Choroid plexus epithelial cell (primary cell): ENCODE results near the gene RAD51B.

Experiments
- DNase-seq: peaks from one replicate; pipeline ENCODE4 v3.0.0-alpha.2; 2010; ENCODE audit warnings: low read depth
- H3K4me3 ChIP-seq: 2 replicates; pipeline ENCODE4 v1.5.1; 2011; ENCODE audit warnings: low read depth, mild to moderate bottlenecking, control low read depth, low read length, moderate library complexity
- TF ChIP-seq, protein P1 (sequence below): conservative IDR thresholded peaks from 2 replicates; pipeline ENCODE4 v1.5.1; 2011; ENCODE audit warnings: low read depth, mild to moderate bottlenecking, control low read depth, inconsistent platforms, low read length, moderate library complexity

Gene RAD51B

DNA sequence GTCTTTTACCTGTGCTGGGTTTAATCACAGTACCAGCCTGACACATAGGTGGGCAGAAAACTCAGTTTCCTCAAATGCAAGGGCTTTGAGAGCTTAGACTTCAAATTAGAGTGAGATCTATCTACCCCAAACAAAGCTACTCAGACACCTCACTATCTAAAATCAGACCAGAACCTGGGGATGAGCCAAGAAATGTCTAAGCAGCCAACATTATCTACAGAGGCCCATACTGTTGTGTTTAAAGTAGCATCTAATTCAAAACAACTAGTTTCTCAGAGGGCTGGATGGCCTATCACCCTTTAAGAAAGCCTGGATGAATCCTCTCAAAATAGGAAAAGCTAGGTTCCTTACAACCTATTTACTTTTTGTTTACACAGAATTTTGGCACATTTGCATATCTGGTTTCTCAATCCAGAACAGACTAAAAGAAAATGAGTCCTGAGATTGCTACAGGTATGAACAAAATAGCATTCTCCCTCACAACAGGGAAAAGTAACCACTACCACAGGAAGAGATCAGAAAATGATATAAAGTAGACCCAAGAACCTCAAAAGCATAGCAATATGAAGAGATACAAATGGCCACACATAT is 830.9 kb downstream of the RAD51B start:
- no peak for DNase-seq
- no peak overlapping the region for H3K4me3 ChIP-seq
- TF ChIP-seq, protein P1, sequence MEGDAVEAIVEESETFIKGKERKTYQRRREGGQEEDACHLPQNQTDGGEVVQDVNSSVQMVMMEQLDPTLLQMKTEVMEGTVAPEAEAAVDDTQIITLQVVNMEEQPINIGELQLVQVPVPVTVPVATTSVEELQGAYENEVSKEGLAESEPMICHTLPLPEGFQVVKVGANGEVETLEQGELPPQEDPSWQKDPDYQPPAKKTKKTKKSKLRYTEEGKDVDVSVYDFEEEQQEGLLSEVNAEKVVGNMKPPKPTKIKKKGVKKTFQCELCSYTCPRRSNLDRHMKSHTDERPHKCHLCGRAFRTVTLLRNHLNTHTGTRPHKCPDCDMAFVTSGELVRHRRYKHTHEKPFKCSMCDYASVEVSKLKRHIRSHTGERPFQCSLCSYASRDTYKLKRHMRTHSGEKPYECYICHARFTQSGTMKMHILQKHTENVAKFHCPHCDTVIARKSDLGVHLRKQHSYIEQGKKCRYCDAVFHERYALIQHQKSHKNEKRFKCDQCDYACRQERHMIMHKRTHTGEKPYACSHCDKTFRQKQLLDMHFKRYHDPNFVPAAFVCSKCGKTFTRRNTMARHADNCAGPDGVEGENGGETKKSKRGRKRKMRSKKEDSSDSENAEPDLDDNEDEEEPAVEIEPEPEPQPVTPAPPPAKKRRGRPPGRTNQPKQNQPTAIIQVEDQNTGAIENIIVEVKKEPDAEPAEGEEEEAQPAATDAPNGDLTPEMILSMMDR = no peak

GRCh38 chr14:68651075-68651474 is 831.5 kb downstream of the RAD51B start:
- no peak for DNase-seq
- H3K4me3 ChIP-seq = no peak overlapping the region
- TF ChIP-seq, protein P1 = no peak

DNA sequence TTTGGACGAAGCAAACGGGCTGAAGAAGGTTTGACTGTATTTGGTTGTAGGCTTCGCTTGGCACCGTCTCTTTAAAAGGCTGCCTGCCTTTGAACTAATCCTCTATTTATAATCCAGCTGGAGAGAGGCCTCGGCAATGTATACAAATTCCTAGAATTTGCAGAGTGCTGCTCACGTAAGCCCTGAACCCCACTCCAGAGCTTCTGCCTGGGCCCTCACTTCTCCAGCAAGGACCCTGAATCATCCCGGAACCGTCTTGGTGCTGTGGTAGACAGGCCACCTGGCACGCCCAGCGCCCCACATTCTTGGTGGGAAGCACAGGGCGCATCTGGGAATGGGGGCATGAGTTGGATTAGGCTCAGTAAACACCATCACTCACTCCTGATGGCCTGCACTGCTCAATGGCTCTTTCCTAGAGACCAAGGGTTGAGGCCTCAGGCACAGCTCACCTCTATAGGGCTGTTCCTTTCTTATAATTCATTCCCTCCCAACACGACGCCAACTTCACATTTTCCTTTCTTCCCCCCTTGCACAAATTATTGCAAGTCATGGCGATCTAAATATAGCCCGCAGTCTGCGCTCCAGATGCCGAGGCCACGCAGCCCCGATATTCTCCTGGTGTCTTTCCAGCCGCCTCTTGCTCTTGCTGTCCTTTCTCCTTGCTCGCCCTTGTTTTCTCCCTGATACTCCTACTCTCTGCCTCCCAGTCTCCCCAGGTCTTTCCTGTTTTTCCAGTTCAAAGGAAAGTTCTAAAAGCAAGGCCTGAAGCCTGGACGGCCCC is 832.3 kb downstream of the RAD51B start:
- no peak for DNase-seq
- TF ChIP-seq, protein P1 = no peak
- no peak overlapping the region for H3K4me3 ChIP-seq

DNA sequence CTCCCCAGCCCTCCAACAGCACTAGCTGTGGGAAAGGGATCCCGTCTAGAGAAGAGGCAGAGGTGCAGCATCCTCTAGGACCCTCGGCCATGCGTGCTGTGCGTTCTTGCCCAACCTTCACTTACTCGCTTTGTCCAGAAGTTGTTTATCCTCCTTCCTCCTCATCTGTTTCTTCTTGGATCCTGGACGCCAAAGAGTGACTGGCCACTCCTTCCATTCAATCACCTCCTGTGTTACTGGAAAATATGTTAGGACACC is 832.8 kb downstream of the RAD51B start:
- H3K4me3 ChIP-seq = no peak overlapping the region

DNA sequence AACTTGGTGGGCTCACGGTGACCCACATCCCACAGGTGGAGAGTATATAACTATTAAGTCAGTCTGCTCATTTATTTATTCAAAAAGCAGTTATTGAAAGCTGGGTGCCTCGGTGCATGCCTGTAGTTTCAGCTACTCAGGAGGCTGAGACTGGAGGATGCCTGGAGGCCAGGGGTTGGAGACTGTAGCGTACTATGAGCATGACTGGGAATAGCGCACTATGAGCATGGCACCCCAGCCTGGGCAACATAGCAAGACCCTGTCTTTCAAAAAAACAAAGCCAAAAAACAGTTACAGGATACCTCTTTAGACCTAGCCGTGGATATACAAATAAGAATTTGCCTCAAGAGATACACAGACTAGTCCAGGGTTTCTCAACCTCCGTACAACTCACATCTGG is 833.5 kb downstream of the RAD51B start:
- DNase-seq = no peak
- TF ChIP-seq, protein P1 = no peak
- H3K4me3 ChIP-seq = no peak overlapping the region

More for the DNA sequence above, 832.8 kb downstream of the RAD51B start:
- no peak for DNase-seq
- TF ChIP-seq, protein P1 = no peak

DNA sequence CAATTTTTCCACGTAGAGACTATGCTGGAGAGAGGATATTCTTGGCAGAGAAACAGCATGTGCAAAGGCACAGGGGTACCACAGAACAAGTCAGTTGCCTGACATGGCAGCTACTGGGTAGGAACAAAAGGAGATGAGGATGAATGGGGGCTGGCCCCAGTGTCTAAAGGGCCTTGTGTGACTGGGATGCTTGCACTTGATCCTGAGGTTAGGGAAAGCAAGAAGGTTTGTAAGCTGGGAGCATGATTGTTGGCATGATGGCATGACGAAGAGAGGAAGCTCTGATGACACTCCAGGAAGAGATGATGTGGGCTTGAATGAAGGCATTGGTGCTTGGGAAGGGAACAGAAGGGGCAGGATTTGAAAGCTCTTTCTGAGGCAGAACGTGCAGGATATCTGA is 834.2 kb downstream of the RAD51B start:
- no peak for DNase-seq
- TF ChIP-seq, protein P1 = no peak
- H3K4me3 ChIP-seq = no peak overlapping the region

- no peak overlapping the region for H3K4me3 ChIP-seq
- TF ChIP-seq, protein P1 = no peak
- no peak for DNase-seq
Observed at GRCh38 chr14:68654471-68654941, 834.9 kb downstream of the RAD51B start.
